ENCODE measurements around the gene CEMIP.
"Not testable (repeated sequence)": the region's sequence is repeated elsewhere in the genome, so short reads cannot be mapped to it uniquely, and the experiment has no call there.

The CEMIP gene

GRCh38 chr15:80958818-80959495 is 179.8 kb downstream of the CEMIP start:
- no peak for DNase-seq

- DNase-seq: not testable (repeated sequence)
Observed at GRCh38 chr15:80965454-80965853, 186.3 kb downstream of the CEMIP start.

GRCh38 chr15:80966431-80967197 is 187.4 kb downstream of the CEMIP start:
- DNase-seq: no peak

- no peak for DNase-seq
Observed at GRCh38 chr15:80967451-80967850, 188.3 kb downstream of the CEMIP start.

GRCh38 chr15:80967991-80968510 is 188.9 kb downstream of the CEMIP start:
- no peak for DNase-seq

GRCh38 chr15:80969316-80969715 is 190.1 kb downstream of the CEMIP start:
- no peak for DNase-seq

GRCh38 chr15:80970018-80970657 is 191.0 kb downstream of the CEMIP start:
- no peak for DNase-seq

- no peak for DNase-seq
Observed at GRCh38 chr15:80970658-80971057, 191.5 kb downstream of the CEMIP start.

GRCh38 chr15:80971143-80971542 is 192.0 kb downstream of the CEMIP start:
- DNase-seq: no peak

- DNase-seq: no peak
Observed at GRCh38 chr15:80972276-80972675, 193.1 kb downstream of the CEMIP start.

GRCh38 chr15:80974914-80975313 is 195.7 kb downstream of the CEMIP start:
- DNase-seq: no peak

- no peak for DNase-seq
Observed at GRCh38 chr15:80976851-80977250, 197.7 kb downstream of the CEMIP start.

- DNase-seq: no peak
Observed at GRCh38 chr15:80977627-80978036, 198.5 kb downstream of the CEMIP start.

GRCh38 chr15:80978685-80979329 is 199.6 kb downstream of the CEMIP start:
- no peak for DNase-seq

GRCh38 chr15:80979538-80980200 is 200.5 kb downstream of the CEMIP start:
- DNase-seq: no peak

- no peak for DNase-seq
Observed at GRCh38 chr15:80982205-80982604, 203.0 kb downstream of the CEMIP start.

- DNase-seq: no peak
Observed at GRCh38 chr15:80982839-80983238, 203.7 kb downstream of the CEMIP start.

GRCh38 chr15:80984856-80985255 is 205.7 kb downstream of the CEMIP start:
- DNase-seq: no peak

GRCh38 chr15:80985981-80986380 is 206.8 kb downstream of the CEMIP start:
- no peak for DNase-seq

GRCh38 chr15:80986487-80986886 is 207.3 kb downstream of the CEMIP start:
- no peak for DNase-seq

GRCh38 chr15:80988148-80988796 is 209.1 kb downstream of the CEMIP start:
- DNase-seq: no peak

GRCh38 chr15:80989081-80989517 is 209.9 kb downstream of the CEMIP start:
- DNase-seq: no peak

Data from cortex of kidney (tissue), 1 donor.